PC-3 (cell line): Measurements from ENCODE around the gene CRISPLD2. TPM values are rescaled to one million over a fixed set of nuclear protein-coding genes. Genes with fewer than 3 reads are reported as not detected.

Experiments used
- ATAC-seq: fragments of 200-7000 bp; cut with Tn5 transposase; 2 replicates; pipeline ENCODE4 v1.9.1; 2020; ENCODE audit warnings: mild to moderate bottlenecking, moderate library complexity
- BruUV-seq: library from RNA; stranded (reverse); fragments of 400-500 nt; replicated peaks from 2 replicates; lab custom pipeline; 2021; lab: Mats Ljungman, UMichigan
- CTCF ChIA-PET: fragments of 300-600 bp; sonication (Branson Sonifier 250); formaldehyde crosslinking; loops from one replicate; lab custom pipeline; 2022; ENCODE audit warnings: antibody characterized with exemption; lab: Charles Lee
- POLR2A ChIA-PET: fragments of 300-600 bp; sonication (Branson Sonifier 250); formaldehyde crosslinking; loops from one replicate; lab custom pipeline; 2022; ENCODE audit warnings: antibody characterized with exemption; ENCODE audit not compliant: unreplicated experiment; lab: Charles Lee
- DNase-seq: peaks from one replicate; pipeline ENCODE4 v3.0.0-alpha.2; 2015
- H2AFZ ChIP-seq: fragments of 300-600 bp; sonication (generic); 2 replicates; pipeline ENCODE4 v1.6.0; 2016; ENCODE audit warnings: antibody characterized with exemption, low read length
- H3F3A ChIP-seq: fragments of 300-600 bp; sonication (generic); one replicate; pipeline ENCODE4 v1.6.0; 2017; ENCODE audit warnings: antibody characterized with exemption, low read length, control low read depth, mild to moderate bottlenecking; ENCODE audit not compliant: unreplicated experiment
- H3K27ac ChIP-seq: fragments of 300-600 bp; sonication (generic); 2 replicates; pipeline ENCODE4 v1.5.1; 2016; ENCODE audit warnings: mild to moderate bottlenecking, low read length
- H3K27me3 ChIP-seq: fragments of 300-600 bp; sonication (generic); 2 replicates; pipeline ENCODE4 v1.6.1; 2016; ENCODE audit warnings: low read length, mixed read lengths
- H3K36me3 ChIP-seq: fragments of 300-600 bp; sonication (generic); 2 replicates; pipeline ENCODE4 v1.6.1; 2016; ENCODE audit warnings: low read depth, mixed run types, low read length, mixed read lengths
- H3K4me1 ChIP-seq: fragments of 300-600 bp; sonication (generic); 2 replicates; pipeline ENCODE4 v1.5.1; 2016; ENCODE audit warnings: low read length; ENCODE audit not compliant: insufficient read depth
- H3K4me2 ChIP-seq: fragments of 300-600 bp; sonication (generic); 2 replicates; pipeline ENCODE4 v1.6.0; 2016; ENCODE audit warnings: low read length
- H3K4me3 ChIP-seq: fragments of 300-600 bp; sonication (generic); 2 replicates; pipeline ENCODE4 v1.5.1; 2016; ENCODE audit warnings: mild to moderate bottlenecking, low read length, mixed read lengths
- H3K79me2 ChIP-seq: fragments of 300-600 bp; sonication (generic); 2 replicates; pipeline ENCODE4 v1.6.1; 2017; ENCODE audit warnings: low read length, mixed read lengths
- H3K9ac ChIP-seq: fragments of 300-600 bp; sonication (generic); 2 replicates; pipeline ENCODE4 v1.6.0; 2016; ENCODE audit warnings: mild to moderate bottlenecking, low read length
- H3K9me2 ChIP-seq: fragments of 300-600 bp; sonication (generic); replicated peaks from 2 replicates; pipeline ENCODE4 v1.6.1; 2016; ENCODE audit warnings: mixed run types, low read length, mixed read lengths
- H3K9me3 ChIP-seq: fragments of 300-600 bp; sonication (generic); 2 replicates; pipeline ENCODE4 v1.6.1; 2016; ENCODE audit warnings: low read length, mixed read lengths
- H4K20me1 ChIP-seq: fragments of 300-600 bp; sonication (generic); 2 replicates; pipeline ENCODE4 v1.6.1; 2016; ENCODE audit warnings: low read length, mixed read lengths
- CTCF ChIP-seq: fragments of 300-600 bp; sonication (generic); conservative IDR thresholded peaks from 2 replicates; pipeline ENCODE4 v1.5.1; 2017; ENCODE audit warnings: antibody characterized with exemption, low read depth, mild to moderate bottlenecking, low read length
- EZH2 ChIP-seq: fragments of 300-600 bp; sonication (generic); IDR thresholded peaks from one replicate; pipeline ENCODE4 v1.6.1; 2017; ENCODE audit warnings: antibody characterized with exemption, mild to moderate bottlenecking, low read length; ENCODE audit not compliant: unreplicated experiment
- EZH2phosphoT487 ChIP-seq: fragments of 300-600 bp; sonication (generic); IDR thresholded peaks from 2 replicates; pipeline ENCODE4 v1.6.1; 2018; ENCODE audit warnings: mild to moderate bottlenecking, antibody characterized with exemption, low read length, borderline replicate concordance
- intact Hi-C: fragments of 100-400 bp; cut with micrococcal nuclease; formaldehyde crosslinking; loops from 2 replicates; pipeline ENCODE4 v1.9.0; 2023
- total RNA-seq: library from RNA; depleted of rRNA; stranded (reverse); fragments of >200 nt; gene quantifications from 2 replicates; pipeline ENCODE4 v1.2.3, GENCODE V29; 2014

The CRISPLD2 gene
- total RNA-seq, 1 experiment from 2014 or later: 2.8 TPM

GRCh38 chr16:84874553-84874952 is 54.8 kb downstream of the CRISPLD2 start:
- POLR2A ChIA-PET: no interaction called here
- Histone ChIP-seq H3K36me3 (no peaks in the 10 kb centered on the region), H3K4me1 (peaks cover under 1% of the 10 kb centered on the region), H3K79me2 (no peaks in the 10 kb centered on the region), H2AFZ (no peak overlapping the region), H3K27me3 (no peaks in the 10 kb centered on the region), H3K4me2 (no peak overlapping the region), H3F3A (no peaks in the 10 kb centered on the region), H3K4me3 (no peak overlapping the region), H3K27ac (no peak overlapping the region), H4K20me1 (no peaks in the 10 kb centered on the region), H3K9me3 (no peaks in the 10 kb centered on the region), H3K9ac (no peak overlapping the region), H3K9me2 (no peaks in the 10 kb centered on the region)
- no TSS peak for BruUV-seq
- CTCF ChIA-PET: interaction anchor here (0.6 kb wide), 1 partner anchor 85 kb away, joined by 4 read pairs; no protein-coding TSS in a partner anchor
- intact Hi-C loops: no loop called here
- DNase-seq: no peak
- TF ChIP-seq EZH2phosphoT487: no peak
- TF ChIP-seq EZH2: no peak
- no peak for TF ChIP-seq CTCF
- ATAC-seq: no peak

GRCh38 chr16:84874983-84875382 is 55.2 kb downstream of the CRISPLD2 start:
- H3K27ac ChIP-seq: no peak overlapping the region
- H3K4me2 ChIP-seq: no peak overlapping the region
- H3K27me3 ChIP-seq: no peaks in the 10 kb centered on the region
- no peak for DNase-seq
- CTCF ChIA-PET: interaction anchor here (0.6 kb wide), 1 partner anchor 85 kb away, joined by 4 read pairs; no protein-coding TSS in a partner anchor
- H3K79me2 ChIP-seq: no peaks in the 10 kb centered on the region
- H3K36me3 ChIP-seq: no peaks in the 10 kb centered on the region
- intact Hi-C loops: no loop called here
- H3K4me1 ChIP-seq: peaks cover 5% of the 10 kb centered on the region
- POLR2A ChIA-PET: interaction anchor here (0.7 kb wide), 1 partner anchor 119 kb away, joined by 3 read pairs; no protein-coding TSS in a partner anchor
- no peak for ATAC-seq
- H4K20me1 ChIP-seq: no peaks in the 10 kb centered on the region
- H3K4me3 ChIP-seq: no peak overlapping the region
- no peaks in the 10 kb centered on the region for H3K9me2 ChIP-seq
- H2AFZ ChIP-seq: no peak overlapping the region
- TF ChIP-seq EZH2phosphoT487 (no peak), EZH2 (no peak), CTCF (no peak)
- BruUV-seq: no TSS peak
- H3K9me3 ChIP-seq: no peaks in the 10 kb centered on the region
- H3K9ac ChIP-seq: no peak overlapping the region
- H3F3A ChIP-seq: no peaks in the 10 kb centered on the region

GRCh38 chr16:84875846-84876245 is 56.1 kb downstream of the CRISPLD2 start:
- ChIA-PET CTCF (no interaction called here), POLR2A (interaction anchor here (0.7 kb wide), 1 partner anchor 119 kb away, joined by 3 read pairs; no protein-coding TSS in a partner anchor)
- Histone ChIP-seq H3K4me3 (no peak overlapping the region), H3K4me2 (no peak overlapping the region), H3K9me3 (no peaks in the 10 kb centered on the region), H3K9ac (no peak overlapping the region), H2AFZ (no peak overlapping the region), H3K4me1 (peaks cover 9% of the 10 kb centered on the region), H3K9me2 (no peaks in the 10 kb centered on the region), H3K27me3 (no peaks in the 10 kb centered on the region), H3K27ac (no peak overlapping the region), H3F3A (no peaks in the 10 kb centered on the region), H3K36me3 (no peaks in the 10 kb centered on the region), H4K20me1 (no peaks in the 10 kb centered on the region), H3K79me2 (no peaks in the 10 kb centered on the region)
- ATAC-seq (no peak), DNase-seq (no peak)
- BruUV-seq: no TSS peak
- intact Hi-C loops: no loop called here
- no peak for TF ChIP-seq EZH2phosphoT487
- no peak for TF ChIP-seq EZH2
- no peak for TF ChIP-seq CTCF
